Subcutaneous adipose tissue (tissue), 4 donors: ENCODE results near the gene FRY. TPM values are rescaled to one million over a fixed set of nuclear protein-coding genes. Genes with fewer than 3 reads are reported as not detected.

ENCODE experiments used
- total RNA-seq, 4 donors: library from RNA; depleted of rRNA; stranded (reverse); fragments of >200 nt; gene quantifications; one replicate each; pipeline ENCODE4 v1.1.0, GENCODE V29; 2016
- TF ChIP-seq, protein P1 (sequence below): fragments of 450-650 bp; IDR thresholded peaks from one replicate; pipeline ENCODE4 v1.5.1; 2016; ENCODE audit warnings: low read depth, mild to moderate bottlenecking, control low read depth, antibody characterized with exemption, moderate library complexity

Gene FRY
- total RNA-seq, 4 donors from 2014 or later: 26.2 to 71.6 (median 41.1) TPM

DNA sequence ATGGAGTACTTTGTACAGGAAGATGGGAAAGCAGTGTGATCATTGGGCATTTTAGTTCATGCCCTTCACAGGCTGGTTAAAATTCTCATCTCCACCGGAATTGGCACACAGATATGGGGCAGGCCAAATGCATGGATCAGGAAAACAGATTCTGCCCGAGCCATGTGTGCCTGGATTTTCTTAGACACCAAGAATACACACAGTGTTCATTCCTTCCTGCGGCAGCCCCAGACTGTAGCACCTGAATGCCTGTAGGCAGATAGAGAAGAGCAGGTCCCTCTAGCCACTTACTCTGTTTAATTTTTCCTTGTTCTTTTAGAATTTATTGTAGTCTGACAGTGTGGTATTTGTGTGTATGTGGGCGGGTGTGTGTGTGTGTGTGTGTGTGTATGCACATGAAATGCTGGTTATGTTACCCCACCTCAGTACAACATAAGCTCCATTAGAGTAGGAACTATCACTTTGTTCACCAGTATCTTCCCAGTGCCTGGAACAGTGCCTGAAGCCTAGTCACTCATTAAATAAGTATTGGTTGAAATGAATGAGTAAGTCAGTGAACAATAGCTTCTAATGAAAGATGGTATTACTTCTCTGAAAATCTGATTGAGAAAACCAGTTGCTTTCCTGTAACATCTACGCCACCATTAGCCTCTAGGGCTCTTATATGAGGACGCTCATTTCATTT is 41.7 kb downstream of the FRY start:
- TF ChIP-seq, protein P1, sequence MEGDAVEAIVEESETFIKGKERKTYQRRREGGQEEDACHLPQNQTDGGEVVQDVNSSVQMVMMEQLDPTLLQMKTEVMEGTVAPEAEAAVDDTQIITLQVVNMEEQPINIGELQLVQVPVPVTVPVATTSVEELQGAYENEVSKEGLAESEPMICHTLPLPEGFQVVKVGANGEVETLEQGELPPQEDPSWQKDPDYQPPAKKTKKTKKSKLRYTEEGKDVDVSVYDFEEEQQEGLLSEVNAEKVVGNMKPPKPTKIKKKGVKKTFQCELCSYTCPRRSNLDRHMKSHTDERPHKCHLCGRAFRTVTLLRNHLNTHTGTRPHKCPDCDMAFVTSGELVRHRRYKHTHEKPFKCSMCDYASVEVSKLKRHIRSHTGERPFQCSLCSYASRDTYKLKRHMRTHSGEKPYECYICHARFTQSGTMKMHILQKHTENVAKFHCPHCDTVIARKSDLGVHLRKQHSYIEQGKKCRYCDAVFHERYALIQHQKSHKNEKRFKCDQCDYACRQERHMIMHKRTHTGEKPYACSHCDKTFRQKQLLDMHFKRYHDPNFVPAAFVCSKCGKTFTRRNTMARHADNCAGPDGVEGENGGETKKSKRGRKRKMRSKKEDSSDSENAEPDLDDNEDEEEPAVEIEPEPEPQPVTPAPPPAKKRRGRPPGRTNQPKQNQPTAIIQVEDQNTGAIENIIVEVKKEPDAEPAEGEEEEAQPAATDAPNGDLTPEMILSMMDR: no peak

DNA sequence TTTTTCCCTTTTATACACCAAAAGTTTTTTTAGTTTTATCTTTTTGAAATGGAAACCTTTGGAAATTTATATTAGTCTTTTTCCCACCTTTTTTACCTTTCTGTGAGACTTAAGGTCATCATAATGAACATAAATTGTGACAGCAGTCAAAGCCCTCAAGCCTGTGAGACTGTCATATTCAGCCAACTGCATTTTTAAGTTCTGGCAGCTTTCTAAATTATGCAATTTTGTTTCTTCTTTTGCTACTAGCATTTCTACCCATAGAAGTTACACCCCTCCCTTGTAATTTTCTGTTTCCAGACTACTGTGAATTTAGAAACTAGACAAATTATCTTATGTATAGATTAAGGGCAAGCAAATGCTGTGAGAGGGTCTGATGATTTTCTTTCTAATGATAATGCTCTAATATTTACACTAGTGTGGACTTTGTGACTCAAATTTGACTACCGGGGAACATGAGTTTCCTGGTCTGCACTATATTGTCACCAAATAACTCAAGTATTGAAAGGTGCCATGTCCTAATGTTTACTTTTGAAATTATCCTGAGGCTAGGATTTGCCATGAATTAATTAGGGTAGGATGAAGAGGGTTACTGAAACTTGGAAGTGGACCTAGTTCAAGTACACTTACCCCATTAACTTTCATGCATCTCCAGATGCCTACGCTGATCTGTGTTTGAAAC is 43.7 kb downstream of the FRY start:
- TF ChIP-seq, protein P1: no peak

DNA sequence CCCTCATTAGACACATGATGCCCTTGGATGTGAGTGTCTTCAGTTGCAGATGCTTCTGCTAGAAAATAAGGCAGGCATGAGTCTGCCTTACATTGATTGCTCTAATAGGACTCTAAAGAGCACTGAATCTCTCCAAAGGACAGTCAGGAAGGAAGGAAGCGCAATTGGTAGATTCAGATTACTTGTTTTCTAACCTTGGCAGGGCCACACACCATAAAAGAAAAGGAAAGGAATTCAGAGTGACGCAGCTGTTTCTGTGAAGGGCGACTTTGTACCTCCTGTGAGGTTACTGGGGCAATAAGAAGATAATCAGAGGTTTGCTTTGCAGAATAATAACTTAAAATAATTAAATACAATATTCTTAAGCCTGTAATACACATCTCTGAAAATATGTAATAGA is 48.0 kb downstream of the FRY start:
- TF ChIP-seq, protein P1: no peak

DNA sequence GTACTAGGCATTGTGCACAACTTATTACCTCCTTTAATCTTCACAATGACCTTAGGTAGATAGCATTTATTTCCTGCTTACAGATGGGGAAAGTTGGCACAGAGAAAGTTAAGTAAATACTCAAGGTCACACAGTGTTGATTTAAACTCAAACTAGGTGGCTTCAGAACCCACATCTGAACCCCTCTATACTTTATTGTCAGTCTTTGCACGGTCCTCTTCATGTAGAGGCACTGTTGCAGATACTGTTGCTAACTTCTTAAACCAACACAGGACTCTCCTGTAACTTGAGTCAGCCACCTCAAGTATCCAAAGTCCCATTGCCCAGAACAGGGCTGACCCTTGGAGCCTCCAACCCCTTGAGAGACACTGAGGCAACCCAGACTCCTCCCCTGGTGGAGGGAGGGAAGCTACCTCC is 48.8 kb downstream of the FRY start:
- TF ChIP-seq, protein P1: no peak

DNA sequence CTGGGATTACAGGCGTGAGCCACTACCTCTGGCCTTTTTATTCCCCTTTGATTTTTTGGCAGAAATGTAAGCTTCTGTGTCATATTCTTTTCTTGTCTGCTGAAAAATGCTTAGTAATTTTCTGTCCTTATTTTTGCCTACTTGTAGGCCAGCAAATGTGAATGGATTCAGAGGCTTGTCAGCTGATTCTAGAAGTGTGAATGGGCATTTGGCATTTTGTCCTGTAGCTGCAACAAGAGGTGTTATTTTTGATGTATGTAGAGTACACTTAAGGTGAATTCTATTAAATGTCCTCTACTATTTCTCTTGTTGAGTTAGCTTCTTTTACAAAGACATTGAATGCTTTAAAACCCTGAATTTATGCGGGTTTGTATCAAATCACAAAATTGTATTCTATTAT is 50.0 kb downstream of the FRY start:
- TF ChIP-seq, protein P1: no peak

DNA sequence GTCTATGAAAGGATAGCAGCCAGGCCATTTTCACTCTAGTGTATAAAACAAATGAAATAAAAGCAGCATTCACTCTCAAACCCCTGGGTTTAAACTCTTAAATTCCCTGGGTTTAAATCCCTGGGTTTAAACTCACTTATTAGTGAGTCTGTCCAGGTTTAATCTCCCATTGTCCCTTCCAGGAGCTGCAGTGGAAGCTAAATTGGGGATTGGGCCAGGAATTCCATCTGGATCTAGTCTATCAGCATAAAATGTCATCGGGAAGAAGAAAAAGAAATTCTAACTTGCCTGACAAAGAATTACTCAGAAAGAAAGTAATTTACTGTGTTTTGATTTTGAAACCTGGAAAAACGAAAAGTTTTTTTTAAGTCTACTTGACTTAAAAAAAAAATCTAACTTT is 54.8 kb downstream of the FRY start:
- TF ChIP-seq, protein P1: no peak

DNA sequence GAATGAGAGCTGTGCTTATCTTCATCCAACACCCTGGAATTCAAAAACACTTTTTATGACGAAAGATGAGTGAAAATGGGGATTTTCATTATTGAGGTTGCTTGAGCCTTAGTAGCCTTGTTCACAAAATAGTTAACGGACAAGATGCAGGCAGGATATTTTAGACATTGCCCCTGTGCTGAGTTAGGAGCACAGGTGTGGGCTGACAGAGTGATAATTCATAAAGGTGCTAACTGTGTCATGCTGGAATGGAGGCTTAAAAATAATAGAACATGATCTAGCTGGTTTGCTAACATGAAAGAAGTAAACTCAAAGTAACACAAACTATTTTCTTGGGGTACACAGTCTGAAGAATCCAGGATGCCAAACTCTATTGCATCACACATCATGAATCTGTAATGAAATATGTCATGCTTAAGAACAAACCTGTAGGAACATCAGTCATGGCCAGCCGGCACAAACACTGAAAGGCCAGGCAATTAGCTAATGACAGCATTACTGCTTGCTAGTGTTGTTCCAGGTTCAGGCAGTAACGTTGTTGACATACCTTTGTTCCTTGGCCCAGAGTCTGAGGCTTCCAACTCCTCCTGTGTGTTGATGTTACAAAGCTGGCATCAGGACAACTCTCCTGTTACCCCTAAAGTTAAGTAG is 55.3 kb downstream of the FRY start:
- TF ChIP-seq, protein P1: no peak
